COLO668 (cell line): ENCODE data around the gene CRYGN.

Source experiments
- DNase-seq: peaks from one replicate; lab custom pipeline; 2025; ENCODE audit not compliant: unreplicated experiment; lab: John Stamatoyannopoulos, UW

Gene CRYGN

GRCh38 chr7:151408839-151409666, 30.9 kb downstream of the CRYGN start:
- peak; percentile 19 for DNase-seq

GRCh38 chr7:151408498-151408838, 31.5 kb downstream of the CRYGN start:
- DNase-seq, result no peak

- no peak for DNase-seq
Observed at GRCh38 chr7:151406886-151407583, 32.9 kb downstream of the CRYGN start.

- DNase-seq, result no peak
Observed at GRCh38 chr7:151406051-151406875, 33.7 kb downstream of the CRYGN start.

GRCh38 chr7:151405588-151405987, 34.4 kb downstream of the CRYGN start:
- no peak for DNase-seq

GRCh38 chr7:151405056-151405455, 34.9 kb downstream of the CRYGN start:
- DNase-seq, result no peak

GRCh38 chr7:151404216-151405011, 35.5 kb downstream of the CRYGN start:
- DNase-seq, result no peak

- peak; percentile 26 for DNase-seq
Observed at GRCh38 chr7:151403764-151404163, 36.2 kb downstream of the CRYGN start.

GRCh38 chr7:151402029-151402835, 37.7 kb downstream of the CRYGN start:
- no peak for DNase-seq

GRCh38 chr7:151400626-151401315, 39.2 kb downstream of the CRYGN start:
- peak; percentile 41 for DNase-seq

GRCh38 chr7:151399906-151400305, 40.0 kb downstream of the CRYGN start:
- DNase-seq, result no peak

GRCh38 chr7:151399305-151399601, 40.7 kb downstream of the CRYGN start:
- DNase-seq, result no peak

- no peak for DNase-seq
Observed at GRCh38 chr7:151398446-151399304, 41.3 kb downstream of the CRYGN start.

GRCh38 chr7:151397026-151397425, 42.9 kb downstream of the CRYGN start:
- no peak for DNase-seq

- DNase-seq, result no peak
Observed at GRCh38 chr7:151396328-151396970, 43.5 kb downstream of the CRYGN start.

GRCh38 chr7:151395036-151395367, 44.9 kb downstream of the CRYGN start:
- no peak for DNase-seq

- no peak for DNase-seq
Observed at GRCh38 chr7:151394076-151395035, 45.6 kb downstream of the CRYGN start.
